GM18505 (cell line): ENCODE measurements around the gene ZNF532.

Source experiments
- ATAC-seq: cut with Tn5 transposase; IDR thresholded peaks from one replicate; pipeline ENCODE4 v1.9.1; 2021; ENCODE audit not compliant: unreplicated experiment
- POLR2A ChIP-seq: IDR thresholded peaks from 4 replicates; pipeline ENCODE4 v1.6.1; 2011; ENCODE audit warnings: borderline replicate concordance; ENCODE audit not compliant: insufficient read depth, insufficient read length; ENCODE audit errors: extremely low read depth

ZNF532 gene

GRCh38 chr18:59001166-59001565 lies 136.5 kb downstream of the ZNF532 start:
- TF ChIP-seq POLR2A: no peak
- no peak for ATAC-seq

- no peak for TF ChIP-seq POLR2A
- no peak for ATAC-seq
Observed at GRCh38 chr18:59001721-59002120, 137.0 kb downstream of the ZNF532 start.

- TF ChIP-seq POLR2A: no peak
Observed at GRCh38 chr18:59002974-59003594, 138.4 kb downstream of the ZNF532 start.

GRCh38 chr18:59005262-59005661 lies 140.6 kb downstream of the ZNF532 start:
- no peak for ATAC-seq
- no peak for TF ChIP-seq POLR2A

More at GRCh38 chr18:59002974-59003594, 138.4 kb downstream of the ZNF532 start:
- no peak for ATAC-seq

- no peak for ATAC-seq
- no peak for TF ChIP-seq POLR2A
Observed at GRCh38 chr18:59006461-59007067, 141.9 kb downstream of the ZNF532 start.

GRCh38 chr18:59008302-59008974 lies 143.8 kb downstream of the ZNF532 start:
- no peak for ATAC-seq
- no peak for TF ChIP-seq POLR2A

- no peak for TF ChIP-seq POLR2A
- no peak for ATAC-seq
Observed at GRCh38 chr18:59009846-59010245, 145.2 kb downstream of the ZNF532 start.

GRCh38 chr18:59011289-59011688 lies 146.6 kb downstream of the ZNF532 start:
- no peak for TF ChIP-seq POLR2A
- no peak for ATAC-seq

GRCh38 chr18:59011786-59012185 lies 147.1 kb downstream of the ZNF532 start:
- ATAC-seq: no peak
- no peak for TF ChIP-seq POLR2A

GRCh38 chr18:59012815-59013705 lies 148.4 kb downstream of the ZNF532 start:
- TF ChIP-seq POLR2A: no peak
- ATAC-seq: no peak

GRCh38 chr18:59013744-59014143 lies 149.1 kb downstream of the ZNF532 start:
- ATAC-seq: no peak
- TF ChIP-seq POLR2A: no peak

- ATAC-seq: no peak
- no peak for TF ChIP-seq POLR2A
Observed at GRCh38 chr18:59015531-59016152, 151.0 kb downstream of the ZNF532 start.

GRCh38 chr18:59021500-59021899 lies 156.8 kb downstream of the ZNF532 start:
- TF ChIP-seq POLR2A: no peak
- no peak for ATAC-seq

- ATAC-seq: no peak
- TF ChIP-seq POLR2A: no peak
Observed at GRCh38 chr18:59022167-59022945, 157.7 kb downstream of the ZNF532 start.
